GM23248 (cell line): ENCODE results near the gene RBPMS2. TPM values are rescaled to one million over a fixed set of nuclear protein-coding genes. Genes with fewer than 3 reads are reported as not detected.

Experiments
- DNase-seq: peaks from one replicate; pipeline ENCODE4 v3.0.0-alpha.2; 2015
- H2AFZ ChIP-seq: fragments of 200-600 bp; sonication (generic); 2 replicates; pipeline ENCODE4 v1.6.1; 2016; ENCODE audit warnings: antibody characterized with exemption
- H3F3A ChIP-seq: fragments of 200-600 bp; sonication (generic); 2 replicates; pipeline ENCODE4 v1.6.1; 2016; ENCODE audit warnings: mild to moderate bottlenecking, antibody characterized with exemption, mixed run types; ENCODE audit not compliant: insufficient read depth
- H3K27ac ChIP-seq: fragments of 200-600 bp; sonication (generic); 2 replicates; pipeline ENCODE4 v1.5.1; 2016; ENCODE audit warnings: mild to moderate bottlenecking
- H3K27me3 ChIP-seq: fragments of 200-600 bp; sonication (generic); replicated peaks from 2 replicates; pipeline ENCODE4 v1.6.1; 2016; ENCODE audit warnings: mild to moderate bottlenecking; ENCODE audit not compliant: insufficient read depth
- H3K36me3 ChIP-seq: fragments of 200-600 bp; sonication (generic); 2 replicates; pipeline ENCODE4 v1.6.1; 2016; ENCODE audit warnings: low read depth, mild to moderate bottlenecking
- H3K4me1 ChIP-seq: fragments of 200-600 bp; sonication (generic); 2 replicates; pipeline ENCODE4 v1.6.1; 2016; ENCODE audit warnings: mild to moderate bottlenecking; ENCODE audit not compliant: insufficient read depth
- H3K4me2 ChIP-seq: fragments of 200-600 bp; sonication (generic); one replicate; pipeline ENCODE4 v1.6.1; 2016; ENCODE audit warnings: mild to moderate bottlenecking; ENCODE audit not compliant: unreplicated experiment
- H3K4me3 ChIP-seq: fragments of 200-600 bp; sonication (generic); 2 replicates; pipeline ENCODE4 v1.5.1; 2016; ENCODE audit warnings: mild to moderate bottlenecking
- H3K79me2 ChIP-seq: fragments of 200-600 bp; sonication (generic); 2 replicates; pipeline ENCODE4 v1.6.1; 2016; ENCODE audit warnings: mild to moderate bottlenecking; ENCODE audit not compliant: insufficient read depth
- H3K9ac ChIP-seq: fragments of 200-600 bp; sonication (generic); 2 replicates; pipeline ENCODE4 v1.6.1; 2016; ENCODE audit warnings: mild to moderate bottlenecking
- H3K9me2 ChIP-seq: fragments of 200-600 bp; sonication (generic); 2 replicates; pipeline ENCODE4 v1.6.1; 2016; ENCODE audit warnings: mixed run types, mild to moderate bottlenecking, moderate library complexity; ENCODE audit not compliant: insufficient read depth
- H3K9me3 ChIP-seq: fragments of 200-600 bp; sonication (generic); one replicate; pipeline ENCODE4 v1.6.1; 2017; ENCODE audit warnings: low read depth
- H4K20me1 ChIP-seq: fragments of 200-600 bp; sonication (generic); 2 replicates; pipeline ENCODE4 v1.6.0; 2016; ENCODE audit not compliant: insufficient read depth
- EZH2 ChIP-seq: fragments of 200-600 bp; sonication (generic); IDR thresholded peaks from 2 replicates; pipeline ENCODE4 v1.6.1; 2018; ENCODE audit warnings: antibody characterized with exemption, mild to moderate bottlenecking; ENCODE audit not compliant: insufficient read depth, poor library complexity, severe bottlenecking
- EZH2phosphoT487 ChIP-seq: fragments of 200-600 bp; sonication (generic); IDR thresholded peaks from 2 replicates; pipeline ENCODE4 v1.6.1; 2018; ENCODE audit warnings: antibody characterized with exemption, moderate library complexity, mild to moderate bottlenecking, low read depth; ENCODE audit not compliant: insufficient read depth
- whole genome bisulfite sequencing, 2 experiments: methylation state at CpG; one replicate each; pipeline ENCODE4 v1.1.6; 2015 to 2017; ENCODE audit warnings: low lambda C conversion rate in 2 of 2, low coverage in 1 of 2; ENCODE audit errors: missing lambda C conversion rate in 2 of 2; 5-methylcytosine and 5-hydroxymethylcytosine counted together
- in situ Hi-C: fragments of 300-500 bp; cut with MboI; formaldehyde crosslinking; loops from 2 replicates; pipeline ENCODE4 v1.15.0; 2020
- polyA plus RNA-seq: library from polyadenylated mRNA; unstranded; fragments of >200 nt; fragmentation: Nextera tagmentation; extraction: Ambion mirVana; gene quantifications from 2 replicates; pipeline ENCODE4 v1.2.1, GENCODE V29; 2016
- total RNA-seq: library from RNA; depleted of rRNA; stranded (reverse); fragments of >200 nt; shearing (Covaris generic); gene quantifications from 2 replicates; pipeline ENCODE4 v1.2.3, GENCODE V29; 2014

RBPMS2 gene
- total and polyA plus RNA-seq, 2 experiments from 2014 or later, result 0.71 TPM; not detected in 1

DNA sequence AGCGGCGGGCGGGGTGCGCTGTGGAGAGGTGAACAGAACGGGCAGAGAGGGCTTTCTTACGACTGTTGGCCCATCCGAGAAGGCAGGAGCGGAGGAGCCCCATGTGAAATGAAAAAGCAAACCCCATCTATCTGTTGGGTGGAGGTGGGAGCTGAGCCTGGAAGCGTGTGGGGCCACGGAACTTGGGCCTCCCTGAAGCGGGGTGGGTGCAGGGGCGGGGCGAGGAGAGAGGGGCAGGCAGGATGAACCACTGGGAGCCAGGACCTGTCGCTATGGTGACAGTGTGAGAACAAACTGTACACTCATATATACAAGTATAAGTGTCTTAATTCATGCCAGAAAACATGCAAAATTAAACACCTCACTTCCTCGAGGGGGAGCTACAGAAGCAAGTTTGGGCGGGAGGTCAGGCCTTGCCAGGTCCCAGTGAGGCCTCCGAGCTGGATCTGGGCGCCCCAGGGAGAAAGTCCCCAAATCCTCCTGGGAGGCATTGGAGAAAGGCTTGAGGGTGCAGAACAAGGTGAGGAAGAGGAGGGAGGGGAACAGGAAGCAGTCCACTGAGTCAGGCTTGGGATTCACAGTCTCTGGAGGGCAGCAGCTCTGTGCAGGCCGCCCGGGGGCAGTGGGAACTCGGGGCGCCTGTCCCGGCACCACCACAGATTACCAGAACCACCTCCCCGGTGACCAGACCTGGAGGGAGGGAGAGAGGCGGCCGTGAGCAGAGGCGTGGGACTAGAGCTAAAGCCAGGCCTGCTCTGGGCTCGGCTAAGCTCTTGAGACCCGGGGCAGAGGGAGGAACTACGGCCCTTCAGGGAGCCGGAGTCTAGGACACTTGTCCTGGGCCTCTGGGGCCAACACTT, 34.8 kb downstream of the RBPMS2 start:
- Histone ChIP-seq H3K9ac (no peak overlapping the region), H3K79me2 (no peaks in the 10 kb centered on the region), H4K20me1 (no peaks in the 10 kb centered on the region), H3K4me3 (no peak overlapping the region), H2AFZ (no peak overlapping the region), H3K9me2 (no peaks in the 10 kb centered on the region), H3F3A (no peaks in the 10 kb centered on the region), H3K27me3 (no peaks in the 10 kb centered on the region), H3K4me2 (no peak overlapping the region), H3K4me1 (no peaks in the 10 kb centered on the region), H3K9me3 (no peaks in the 10 kb centered on the region), H3K27ac (no peak overlapping the region), H3K36me3 (no peaks in the 10 kb centered on the region)
- in situ Hi-C loops, result no loop called here
- 73 to 75% methylated on average over 28 to 31 of the region's 31 CpGs for WGBS, 2 experiments
- peak; percentile 79 for DNase-seq
- TF ChIP-seq EZH2 (no peak), EZH2phosphoT487 (no peak)

DNA sequence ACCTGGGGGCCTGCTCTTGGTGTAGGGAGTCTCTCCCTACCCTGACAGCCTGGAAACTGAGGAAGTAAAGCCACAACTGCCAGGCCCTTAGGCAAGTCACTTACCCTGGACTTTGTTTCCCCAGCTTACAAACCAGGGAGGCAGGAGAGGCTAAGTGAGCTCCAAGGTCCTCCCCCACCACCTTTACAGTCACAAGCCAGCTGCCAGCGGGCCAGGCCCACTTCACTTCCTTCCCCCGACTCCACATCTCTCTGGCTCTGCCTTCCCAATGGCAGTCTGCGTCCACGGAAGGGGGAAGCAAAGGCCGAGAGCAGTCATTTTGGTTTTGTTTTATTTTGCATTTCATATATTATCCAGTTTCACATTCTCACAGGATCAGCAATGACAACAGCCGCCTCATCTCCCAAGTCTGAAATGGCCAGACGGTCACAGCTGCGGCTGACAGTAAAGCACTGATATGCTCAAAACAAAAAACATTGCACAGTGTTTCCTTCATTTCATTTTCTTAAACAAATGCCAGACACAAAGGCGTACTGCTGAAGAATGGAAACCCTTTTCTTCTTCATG, 35.7 kb downstream of the RBPMS2 start:
- Histone ChIP-seq H3F3A (no peaks in the 10 kb centered on the region), H4K20me1 (no peaks in the 10 kb centered on the region), H3K9ac (no peak overlapping the region), H3K9me2 (no peaks in the 10 kb centered on the region), H3K27ac (no peak overlapping the region), H3K27me3 (no peaks in the 10 kb centered on the region), H3K4me3 (no peak overlapping the region), H3K4me1 (no peaks in the 10 kb centered on the region), H3K9me3 (no peaks in the 10 kb centered on the region), H2AFZ (no peak overlapping the region), H3K4me2 (no peak overlapping the region), H3K79me2 (no peaks in the 10 kb centered on the region), H3K36me3 (no peaks in the 10 kb centered on the region)
- in situ Hi-C loops, result loop anchor here (10.0 kb wide), 1 partner anchor 165 kb away; no protein-coding TSS in a partner anchor
- TF ChIP-seq EZH2 (no peak), EZH2phosphoT487 (no peak)
- no peak for DNase-seq
- 82 to 83% methylated on average over 9 of the region's 9 CpGs for WGBS, 2 experiments

DNA sequence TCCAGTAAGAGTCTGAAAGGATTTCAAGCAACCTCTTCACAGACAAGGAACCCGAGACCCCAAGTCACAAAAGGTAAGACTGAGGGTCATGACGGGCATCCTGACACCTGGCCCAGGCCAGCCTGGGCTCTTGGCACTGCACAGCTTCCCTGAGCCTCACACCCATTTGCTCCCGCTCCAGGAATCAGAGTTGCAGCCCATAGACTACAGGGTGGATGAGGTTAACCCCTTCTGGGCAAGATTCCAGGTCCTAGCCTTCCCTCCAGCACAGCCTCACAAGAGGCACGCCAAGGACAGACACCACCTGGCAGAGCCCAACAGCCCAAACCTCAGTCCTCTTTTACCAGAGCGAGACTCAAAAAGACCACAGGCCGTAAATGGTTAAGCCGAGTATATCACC, 36.2 kb downstream of the RBPMS2 start:
- TF ChIP-seq EZH2phosphoT487 (no peak), EZH2 (no peak)
- Histone ChIP-seq H3K9me2 (no peaks in the 10 kb centered on the region), H3K4me3 (no peak overlapping the region), H2AFZ (no peak overlapping the region), H3F3A (no peaks in the 10 kb centered on the region), H3K4me2 (no peak overlapping the region), H3K9ac (no peak overlapping the region), H3K27ac (no peak overlapping the region), H3K4me1 (no peaks in the 10 kb centered on the region), H3K36me3 (no peaks in the 10 kb centered on the region), H3K9me3 (no peaks in the 10 kb centered on the region), H4K20me1 (no peaks in the 10 kb centered on the region), H3K27me3 (no peaks in the 10 kb centered on the region), H3K79me2 (no peaks in the 10 kb centered on the region)
- DNase-seq, result no peak
- 63 to 76% methylated on average over 7 of the region's 7 CpGs for WGBS, 2 experiments
- in situ Hi-C loops, result loop anchor here (10.0 kb wide), 1 partner anchor 166 kb away; no protein-coding TSS in a partner anchor

DNA sequence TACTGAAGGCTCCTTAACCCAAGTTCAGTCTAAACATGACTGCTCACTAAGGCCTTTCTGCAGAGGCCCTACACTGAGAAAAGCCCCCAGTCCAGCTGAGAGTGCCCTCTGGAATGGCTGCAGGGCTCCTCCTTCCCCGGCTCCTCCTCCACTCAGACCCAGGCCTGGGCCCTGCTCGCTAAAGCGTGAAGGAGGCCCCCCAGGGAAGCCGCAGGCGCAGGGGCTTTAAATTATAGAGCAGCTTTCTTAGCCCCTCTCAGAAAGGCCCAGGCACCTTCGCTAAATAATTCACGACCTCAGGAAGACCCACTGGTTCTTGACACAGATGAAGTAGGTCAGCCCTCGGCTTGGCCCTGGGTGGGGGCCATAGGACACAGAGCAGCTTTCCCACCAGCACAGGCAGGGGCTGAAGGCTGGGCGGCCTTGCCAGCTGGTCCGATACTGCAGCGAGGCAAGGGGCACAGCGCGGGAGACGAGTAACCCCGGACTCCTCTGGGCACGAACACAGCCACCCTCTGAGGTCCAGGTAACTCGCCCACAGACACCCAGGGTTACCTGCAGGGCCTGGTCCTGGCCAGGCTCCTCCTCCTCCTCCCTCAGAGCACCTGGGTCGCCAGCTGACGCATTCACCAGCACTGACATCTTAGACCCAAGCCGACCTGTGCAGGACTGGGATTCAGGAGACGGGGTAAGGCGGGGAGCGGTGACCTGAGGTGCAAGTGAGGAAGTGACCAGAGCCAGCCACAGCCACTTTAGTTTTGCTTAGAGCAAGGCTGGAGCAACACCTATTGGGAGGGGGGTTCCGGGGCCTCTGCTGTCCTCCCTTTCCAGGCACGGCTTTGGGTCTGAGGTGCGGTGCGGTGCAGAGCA, 36.9 kb downstream of the RBPMS2 start:
- H4K20me1 ChIP-seq, result no peaks in the 10 kb centered on the region
- no peaks in the 10 kb centered on the region for H3K4me1 ChIP-seq
- no peaks in the 10 kb centered on the region for H3K36me3 ChIP-seq
- H3K4me2 ChIP-seq, result no peak overlapping the region
- H3K27ac ChIP-seq, result no peak overlapping the region
- no peak overlapping the region for H3K4me3 ChIP-seq
- in situ Hi-C loops, result loop anchor here (10.0 kb wide), 1 partner anchor 166 kb away; no protein-coding TSS in a partner anchor
- no peak for TF ChIP-seq EZH2phosphoT487
- no peak for TF ChIP-seq EZH2
- no peak overlapping the region for H3K9ac ChIP-seq
- no peaks in the 10 kb centered on the region for H3K79me2 ChIP-seq
- WGBS, 2 experiments, result 83 to 88% methylated on average over 27 of the region's 27 CpGs
- H3F3A ChIP-seq, result no peaks in the 10 kb centered on the region
- no peaks in the 10 kb centered on the region for H3K9me3 ChIP-seq
- no peaks in the 10 kb centered on the region for H3K9me2 ChIP-seq
- DNase-seq, result no peak
- H3K27me3 ChIP-seq, result no peaks in the 10 kb centered on the region
- H2AFZ ChIP-seq, result no peak overlapping the region
